ENCODE data around the gene PTPRJ. TPM values are rescaled to one million over a fixed set of nuclear protein-coding genes. Genes with fewer than 3 reads are reported as not detected.
"Not testable (repeated sequence)": the region's sequence is repeated elsewhere in the genome, so short reads cannot be mapped to it uniquely, and the experiment has no call there.

Gene PTPRJ
- total RNA-seq, 1 donor from 2014 or later = 5.9 TPM

- Histone ChIP-seq H3K4me1 (no peaks in the 10 kb centered on the region), H3K9me3 (no peaks in the 10 kb centered on the region), H3K4me3 (no peak overlapping the region), H3K27ac (no peak overlapping the region), H3K27me3 (no peaks in the 10 kb centered on the region), H3K36me3 (no peaks in the 10 kb centered on the region)
- no peak for TF ChIP-seq CTCF (IDR thresholded peaks at IDR 0.05)
- intact Hi-C loops (cut with DNase I) = no loop called here
- DNase-seq (ENCODE audit: low spot score in 2 of 2) = no peak
These were observed 30.0 kb upstream of the PTPRJ start for GRCh38 chr11:47950396-47950795.

- H3K9me3 ChIP-seq; intact Hi-C loops (cut with DNase I); H3K4me3 ChIP-seq; H3K27ac ChIP-seq; H3K27me3 ChIP-seq; H3K4me1 ChIP-seq; H3K36me3 ChIP-seq; DNase-seq (ENCODE audit: low spot score in 2 of 2): not testable (repeated sequence)
These were observed 28.9 kb upstream of the PTPRJ start for GRCh38 chr11:47951504-47951903.

- H3K27ac ChIP-seq = no peak overlapping the region
- no peaks in the 10 kb centered on the region for H3K4me1 ChIP-seq
- H3K9me3 ChIP-seq = no peaks in the 10 kb centered on the region
- no peaks in the 10 kb centered on the region for H3K27me3 ChIP-seq
- H3K36me3 ChIP-seq = no peaks in the 10 kb centered on the region
- no peak for DNase-seq (ENCODE audit: low spot score in 2 of 2)
- H3K4me3 ChIP-seq = no peak overlapping the region
- intact Hi-C loops (cut with DNase I) = no loop called here
- TF ChIP-seq CTCF (IDR thresholded peaks at IDR 0.05) = no peak
These were observed 25.2 kb upstream of the PTPRJ start for GRCh38 chr11:47955061-47955755.

GRCh38 chr11:47960015-47960414 is 20.3 kb upstream of the PTPRJ start:
- Histone ChIP-seq H3K27me3 (no peaks in the 10 kb centered on the region), H3K4me1 (no peaks in the 10 kb centered on the region), H3K36me3 (no peaks in the 10 kb centered on the region), H3K27ac (no peak overlapping the region), H3K9me3 (no peaks in the 10 kb centered on the region), H3K4me3 (no peak overlapping the region)
- no peak for DNase-seq (ENCODE audit: low spot score in 2 of 2)
- intact Hi-C loops (cut with DNase I) = no loop called here
- TF ChIP-seq CTCF (IDR thresholded peaks at IDR 0.05) = no peak

GRCh38 chr11:47961383-47961782 is 19.0 kb upstream of the PTPRJ start:
- Histone ChIP-seq H3K36me3 (no peaks in the 10 kb centered on the region), H3K9me3 (no peaks in the 10 kb centered on the region), H3K27ac (no peak overlapping the region), H3K4me3 (no peak overlapping the region), H3K27me3 (no peaks in the 10 kb centered on the region), H3K4me1 (no peaks in the 10 kb centered on the region)
- DNase-seq (ENCODE audit: low spot score in 2 of 2) = no peak
- intact Hi-C loops (cut with DNase I) = no loop called here
- no peak for TF ChIP-seq CTCF (IDR thresholded peaks at IDR 0.05)

GRCh38 chr11:47964546-47964945 is 15.8 kb upstream of the PTPRJ start:
- no peaks in the 10 kb centered on the region for H3K27me3 ChIP-seq
- no peak for TF ChIP-seq CTCF (IDR thresholded peaks at IDR 0.05)
- intact Hi-C loops (cut with DNase I) = no loop called here
- H3K36me3 ChIP-seq = no peaks in the 10 kb centered on the region
- no peak overlapping the region for H3K27ac ChIP-seq
- no peak for DNase-seq (ENCODE audit: low spot score in 2 of 2)
- H3K4me3 ChIP-seq = no peak overlapping the region
- no peaks in the 10 kb centered on the region for H3K4me1 ChIP-seq
- H3K9me3 ChIP-seq = no peaks in the 10 kb centered on the region

Measured in ascending aorta (tissue), 2 donors.